ENCODE data around the gene ZC3HAV1.

- TF ChIP-seq CTCF (IDR thresholded peaks at IDR 0.05; ENCODE audit: insufficient read depth, low read length) (no peak), POLR2AphosphoS5 (IDR thresholded peaks at IDR 0.05; ENCODE audit: low read depth) (no peak), SPI1 (IDR thresholded peaks at IDR 0.05; ENCODE audit: borderline replicate concordance, low read depth) (no peak)
Measured at GRCh38 chr7:139004321-139005090, 105.0 kb downstream of the ZC3HAV1 start.

Data from HL-60 (cell line).